HG02981 (cell line): Measurements from ENCODE around the gene HSPA12B.
"Not testable (repeated sequence)": the region's sequence is repeated elsewhere in the genome, so short reads cannot be mapped to it uniquely, and the experiment has no call there.

ENCODE experiments used
- ATAC-seq: cut with Tn5 transposase; IDR thresholded peaks from one replicate; pipeline ENCODE4 v1.9.1; 2021; ENCODE audit warnings: mild to moderate bottlenecking, moderate library complexity; ENCODE audit not compliant: unreplicated experiment

The HSPA12B gene

GRCh38 chr20:3785240-3786125, 53.0 kb downstream of the HSPA12B start:
- no peak for ATAC-seq

GRCh38 chr20:3786126-3786484, 53.6 kb downstream of the HSPA12B start:
- ATAC-seq, result peak; percentile 48

GRCh38 chr20:3786665-3787323, 54.3 kb downstream of the HSPA12B start, which contains the start of gene CENPB:
CENPB (minus strand) TSS chr20:3786740; CDS start chr20:3786483, 257 bp downstream.
- peak; percentile 81 for ATAC-seq

GRCh38 chr20:3787324-3788014, 55.0 kb downstream of the HSPA12B start:
- no peak for ATAC-seq

GRCh38 chr20:3788685-3789155, 56.2 kb downstream of the HSPA12B start:
- no peak for ATAC-seq

- not testable (repeated sequence) for ATAC-seq
Observed at GRCh38 chr20:3789201-3789600, 56.7 kb downstream of the HSPA12B start.

- not testable (repeated sequence) for ATAC-seq
Observed at GRCh38 chr20:3794168-3794567, 61.7 kb downstream of the HSPA12B start.

GRCh38 chr20:3794701-3795420, 62.4 kb downstream of the HSPA12B start:
- ATAC-seq, result no peak

- peak; percentile 53 for ATAC-seq
Observed at GRCh38 chr20:3795511-3796468, 63.3 kb downstream of the HSPA12B start, which contains the start of gene CDC25B. CDC25B (plus strand) TSS chr20:3796310; CDS start chr20:3796532, 222 bp downstream.

GRCh38 chr20:3796477-3797225, 64.2 kb downstream of the HSPA12B start:
- no peak for ATAC-seq

GRCh38 chr20:3797226-3797545, 64.7 kb downstream of the HSPA12B start:
- no peak for ATAC-seq

GRCh38 chr20:3797592-3798372, 65.3 kb downstream of the HSPA12B start:
- ATAC-seq, result no peak

GRCh38 chr20:3798373-3798768, 65.9 kb downstream of the HSPA12B start:
- no peak for ATAC-seq

GRCh38 chr20:3798908-3799248, 66.4 kb downstream of the HSPA12B start:
- no peak for ATAC-seq

GRCh38 chr20:3800256-3800877, 67.9 kb downstream of the HSPA12B start:
- ATAC-seq, result no peak

- ATAC-seq, result no peak
Observed at GRCh38 chr20:3800878-3801260, 68.4 kb downstream of the HSPA12B start.

GRCh38 chr20:3801299-3801698, 68.8 kb downstream of the HSPA12B start:
- ATAC-seq, result no peak

GRCh38 chr20:3801846-3802245, 69.4 kb downstream of the HSPA12B start:
- no peak for ATAC-seq
